HCT116 (cell line): ENCODE results near the gene EVL. TPM values are rescaled to one million over a fixed set of nuclear protein-coding genes. Genes with fewer than 3 reads are reported as not detected.

Source experiments
- ATAC-seq: fragments of 200-7000 bp; cut with Tn5 transposase; 2 replicates; pipeline ENCODE4 v1.9.1; 2020; ENCODE audit warnings: mild to moderate bottlenecking, moderate library complexity
- BruUV-seq: library from RNA; stranded (reverse); fragments of 400-500 nt; replicated peaks from 2 replicates; lab custom pipeline; 2021; lab: Mats Ljungman, UMichigan
- CTCF ChIA-PET: fragments of 300-600 bp; sonication (Branson Sonifier 250); formaldehyde crosslinking; loops from one replicate; lab custom pipeline; 2021; ENCODE audit warnings: antibody characterized with exemption; lab: Charles Lee
- POLR2A ChIA-PET: fragments of 300-600, 350-600 bp; sonication (Branson Sonifier 250); formaldehyde crosslinking; loops from one replicate; lab custom pipeline; 2021; ENCODE audit warnings: antibody characterized with exemption; lab: Charles Lee
- RAD21 ChIA-PET, 2 experiments: fragments of 300-600 bp; sonication (Branson Sonifier 250); formaldehyde crosslinking; loops; one replicate each; lab custom pipeline; 2023; ENCODE audit warnings: low total read pairs in 2 of 2; ENCODE audit not compliant: uncharacterized antibody in 2 of 2, unreplicated experiment in 2 of 2, low non-redundant PET in 1 of 2; lab: Charles Lee
- DNase-seq: peaks from one replicate; pipeline ENCODE4 v3.0.0-alpha.2; 2010; ENCODE audit warnings: low read depth, low spot score
- H2AFZ ChIP-seq: fragments of 200-600 bp; shearing (Covaris generic), sonication (generic); 2 replicates; pipeline ENCODE4 v1.6.1; 2017; ENCODE audit warnings: low read depth, mixed run types, mixed read lengths, antibody characterized with exemption, low read length; ENCODE audit not compliant: poor library complexity, severe bottlenecking
- H3K27ac ChIP-seq: 2 replicates; pipeline ENCODE4 v1.5.1; 2012; ENCODE audit warnings: low read depth, low read length
- H3K27me3 ChIP-seq: fragments of 200-600 bp; sonication (generic); 2 replicates; pipeline ENCODE4 v1.6.1; 2016; ENCODE audit warnings: mixed run types, low read length, mixed read lengths; ENCODE audit not compliant: insufficient read depth
- H3K36me3 ChIP-seq, 2 experiments: fragments of 200-500 bp in 1 of 2; fragments of 200-600 bp in 1 of 2; sonication (Bioruptor generic) in 1 of 2; sonication (generic) in 1 of 2; 2 replicates each; pipeline versions ENCODE4 v1.5.1 to v1.6.1; 2014 to 2016; ENCODE audit warnings: low read length in 2 of 2, inconsistent platforms in 1 of 2, mixed read lengths in 1 of 2, mixed run types in 1 of 2; ENCODE audit not compliant: insufficient read depth in 2 of 2, control insufficient read depth in 1 of 2
- H3K4me1 ChIP-seq, 2 experiments: fragments of 200-600 bp in 1 of 2; sonication (generic) in 1 of 2; 2 replicates each; pipeline versions ENCODE4 v1.5.1 to v1.6.1; 2012 to 2017; ENCODE audit warnings: low read length in 2 of 2, inconsistent platforms in 1 of 2, mild to moderate bottlenecking in 1 of 2, mixed read lengths in 1 of 2, mixed run types in 1 of 2, moderate library complexity in 1 of 2; ENCODE audit not compliant: insufficient read depth in 2 of 2, control insufficient read depth in 1 of 2
- H3K4me2 ChIP-seq: fragments of 200-600 bp; sonication (generic); 2 replicates; pipeline ENCODE4 v1.6.1; 2017; ENCODE audit warnings: mixed run types, low read length, mixed read lengths
- H3K4me3 ChIP-seq, 2 experiments: fragments of 200-600 bp in 1 of 2; sonication (generic) in 1 of 2; replicated peaks in 1 of 2; 2 replicates each; pipeline ENCODE4 v1.5.1; 2011 to 2016; ENCODE audit warnings: low read length in 2 of 2, control low read depth in 1 of 2, low read depth in 1 of 2, mild to moderate bottlenecking in 1 of 2, mixed read lengths in 1 of 2, mixed run types in 1 of 2
- H3K79me2 ChIP-seq: fragments of 200-600 bp; sonication (generic); 2 replicates; pipeline ENCODE4 v1.6.1; 2017; ENCODE audit warnings: mild to moderate bottlenecking, mixed run types, low read length, moderate library complexity, mixed read lengths; ENCODE audit not compliant: insufficient read depth
- H3K9ac ChIP-seq: fragments of 200-600 bp; sonication (generic); 2 replicates; pipeline ENCODE4 v1.6.1; 2016; ENCODE audit warnings: low read length, mixed read lengths
- H3K9me2 ChIP-seq: fragments of 200-600 bp; sonication (generic), shearing (Covaris generic); 2 replicates; pipeline ENCODE4 v1.6.1; 2017; ENCODE audit warnings: mixed run types, mild to moderate bottlenecking, moderate library complexity; ENCODE audit not compliant: insufficient read depth
- H3K9me3 ChIP-seq, 2 experiments: fragments of 200-500 bp in 1 of 2; fragments of 200-600 bp in 1 of 2; sonication (Bioruptor generic) in 1 of 2; sonication (generic) in 1 of 2; 2 replicates each; pipeline ENCODE4 v1.6.1; 2014 to 2017; ENCODE audit warnings: low read length in 2 of 2, mixed read lengths in 2 of 2, inconsistent platforms in 1 of 2, low read depth in 1 of 2, mild to moderate bottlenecking in 1 of 2, mixed run types in 1 of 2, moderate library complexity in 1 of 2; ENCODE audit not compliant: control insufficient read depth in 1 of 2, insufficient read depth in 1 of 2
- H4K20me1 ChIP-seq: fragments of 200-600 bp; sonication (generic), shearing (Covaris generic); 2 replicates; pipeline ENCODE4 v1.6.1; 2017; ENCODE audit warnings: mixed run types, mild to moderate bottlenecking, moderate library complexity; ENCODE audit not compliant: insufficient read depth
- ATF3 ChIP-seq: IDR thresholded peaks from 2 replicates; pipeline ENCODE4 v1.6.1; 2012
- CEBPB ChIP-seq: IDR thresholded peaks from 2 replicates; pipeline ENCODE4 v1.6.1; 2012; ENCODE audit warnings: low read depth
- EGR1 ChIP-seq: IDR thresholded peaks from 2 replicates; pipeline ENCODE4 v1.6.1; 2012; ENCODE audit warnings: low read depth
- ELF1 ChIP-seq: IDR thresholded peaks from 2 replicates; pipeline ENCODE4 v1.6.1; 2012; ENCODE audit warnings: low read depth, borderline replicate concordance
- EZH2 ChIP-seq: fragments of 200-600 bp; sonication (generic); IDR thresholded peaks from 2 replicates; pipeline ENCODE4 v1.6.1; 2017; ENCODE audit warnings: antibody characterized with exemption, mixed run types
- FOSL1 ChIP-seq: IDR thresholded peaks from 2 replicates; pipeline ENCODE4 v1.6.1; 2012; ENCODE audit warnings: low read depth
- JUND ChIP-seq: IDR thresholded peaks from 2 replicates; pipeline ENCODE4 v1.6.1; 2012
- MAX ChIP-seq: IDR thresholded peaks from 2 replicates; pipeline ENCODE4 v1.6.1; 2012
- POLR2A ChIP-seq: IDR thresholded peaks from 2 replicates; pipeline ENCODE4 v1.7.0; 2011; ENCODE audit warnings: borderline replicate concordance; ENCODE audit not compliant: insufficient read depth, insufficient read length; ENCODE audit errors: extremely low read depth
- POLR2AphosphoS5 ChIP-seq: IDR thresholded peaks from 2 replicates; pipeline ENCODE4 v1.6.1; 2011; ENCODE audit warnings: mild to moderate bottlenecking, low read depth, low read length, moderate library complexity
- SIN3A ChIP-seq: IDR thresholded peaks from 2 replicates; pipeline ENCODE4 v1.6.1; 2012; ENCODE audit warnings: low read depth
- SP1 ChIP-seq: IDR thresholded peaks from 2 replicates; pipeline ENCODE4 v1.6.1; 2012; ENCODE audit warnings: low read depth
- SRF ChIP-seq: IDR thresholded peaks from 2 replicates; pipeline ENCODE4 v1.6.1; 2012; ENCODE audit warnings: low read depth
- TCF7L2 ChIP-seq: IDR thresholded peaks from 2 replicates; pipeline ENCODE4 v1.7.0; 2011; ENCODE audit warnings: borderline replicate concordance, inconsistent platforms; ENCODE audit not compliant: insufficient read depth, insufficient read length; ENCODE audit errors: extremely low read depth
- YY1 ChIP-seq: IDR thresholded peaks from 2 replicates; pipeline ENCODE4 v1.6.1; 2011; ENCODE audit warnings: low read length, low read depth, moderate library complexity, mild to moderate bottlenecking; ENCODE audit not compliant: insufficient replicate concordance; ENCODE audit errors: extremely low read depth
- ZFX ChIP-seq: fragments of 450-650 bp; IDR thresholded peaks from 2 replicates; pipeline ENCODE4 v1.6.1; 2017
- ZNF274 ChIP-seq: fragments of 200-500 bp; sonication (Bioruptor generic); IDR thresholded peaks from 2 replicates; pipeline ENCODE4 v1.6.1; 2014; ENCODE audit warnings: mild to moderate bottlenecking, low read depth, low read length, inconsistent platforms
- intact Hi-C: fragments of 100-400 bp; cut with micrococcal nuclease; formaldehyde crosslinking; loops from 2 replicates; pipeline ENCODE4 v1.10.0; 2022
- total RNA-seq: library from RNA; stranded (reverse); gene quantifications from one replicate; pipeline ENCODE4 v1.2.1, GENCODE V29; 2021; ENCODE audit not compliant: unreplicated experiment
- TF ChIP-seq, protein P1 (sequence below): IDR thresholded peaks from 2 replicates; pipeline ENCODE4 v1.6.1; 2011; ENCODE audit warnings: mild to moderate bottlenecking, low read length, moderate library complexity; ENCODE audit not compliant: insufficient replicate concordance; ENCODE audit errors: extremely low read depth
- TF ChIP-seq, protein P2 (sequence below): IDR thresholded peaks from 2 replicates; pipeline ENCODE4 v1.6.1; 2012; ENCODE audit warnings: low read depth

The EVL gene
- total RNA-seq, 1 experiment from 2014 or later, result 19.9 TPM

DNA sequence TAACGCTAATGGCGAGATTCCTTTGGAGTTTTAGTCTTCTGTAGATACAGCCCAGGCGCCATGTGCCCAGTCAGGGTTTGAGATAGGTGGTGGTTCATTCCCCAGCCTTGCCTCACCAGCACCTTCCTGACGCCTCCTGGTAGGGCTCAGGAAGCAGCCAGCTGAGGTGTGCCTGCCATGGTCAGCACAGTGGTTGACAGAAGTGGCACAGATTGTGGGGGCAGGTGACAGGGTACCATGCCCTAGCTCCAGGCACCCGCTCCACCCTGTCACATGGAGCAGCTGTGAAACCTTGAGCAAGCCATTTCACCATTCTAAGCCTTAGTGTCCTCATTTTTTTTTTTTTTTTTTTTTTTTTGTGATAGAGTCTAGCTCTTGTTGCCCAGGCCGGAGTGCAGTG, 45.6 kb downstream of the EVL start:
- intact Hi-C loops, result no loop called here
- Histone ChIP-seq H3K9ac (no peak overlapping the region), H3K4me1 (peaks cover 0 to 13% of the 10 kb centered on the region in 2 experiments; a peak in 1 of 4 replicates), H3K4me2 (no peak overlapping the region), H3K27me3 (no peaks in the 10 kb centered on the region), H3K79me2 (no peaks in the 10 kb centered on the region), H2AFZ (no peak overlapping the region), H3K36me3 (no peaks in the 10 kb centered on the region), H3K27ac (no peak overlapping the region), H3K4me3 (no peak overlapping the region), H4K20me1 (no peaks in the 10 kb centered on the region), H3K9me3 (no peaks in the 10 kb centered on the region), H3K9me2 (no peaks in the 10 kb centered on the region)
- RAD21 ChIA-PET, result no interaction called here
- TF ChIP-seq ZNF274, result no peak
- TF ChIP-seq, protein P1, sequence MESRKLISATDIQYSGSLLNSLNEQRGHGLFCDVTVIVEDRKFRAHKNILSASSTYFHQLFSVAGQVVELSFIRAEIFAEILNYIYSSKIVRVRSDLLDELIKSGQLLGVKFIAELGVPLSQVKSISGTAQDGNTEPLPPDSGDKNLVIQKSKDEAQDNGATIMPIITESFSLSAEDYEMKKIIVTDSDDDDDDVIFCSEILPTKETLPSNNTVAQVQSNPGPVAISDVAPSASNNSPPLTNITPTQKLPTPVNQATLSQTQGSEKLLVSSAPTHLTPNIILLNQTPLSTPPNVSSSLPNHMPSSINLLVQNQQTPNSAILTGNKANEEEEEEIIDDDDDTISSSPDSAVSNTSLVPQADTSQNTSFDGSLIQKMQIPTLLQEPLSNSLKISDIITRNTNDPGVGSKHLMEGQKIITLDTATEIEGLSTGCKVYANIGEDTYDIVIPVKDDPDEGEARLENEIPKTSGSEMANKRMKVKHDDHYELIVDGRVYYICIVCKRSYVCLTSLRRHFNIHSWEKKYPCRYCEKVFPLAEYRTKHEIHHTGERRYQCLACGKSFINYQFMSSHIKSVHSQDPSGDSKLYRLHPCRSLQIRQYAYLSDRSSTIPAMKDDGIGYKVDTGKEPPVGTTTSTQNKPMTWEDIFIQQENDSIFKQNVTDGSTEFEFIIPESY, result no peak
- no peak for TF ChIP-seq SP1
- TF ChIP-seq ZFX, result no peak
- no peak for TF ChIP-seq FOSL1
- no peak for TF ChIP-seq ATF3
- no peak for TF ChIP-seq POLR2AphosphoS5
- no peak for TF ChIP-seq SIN3A
- TF ChIP-seq MAX, result no peak
- TF ChIP-seq JUND, result no peak
- TF ChIP-seq, protein P2, sequence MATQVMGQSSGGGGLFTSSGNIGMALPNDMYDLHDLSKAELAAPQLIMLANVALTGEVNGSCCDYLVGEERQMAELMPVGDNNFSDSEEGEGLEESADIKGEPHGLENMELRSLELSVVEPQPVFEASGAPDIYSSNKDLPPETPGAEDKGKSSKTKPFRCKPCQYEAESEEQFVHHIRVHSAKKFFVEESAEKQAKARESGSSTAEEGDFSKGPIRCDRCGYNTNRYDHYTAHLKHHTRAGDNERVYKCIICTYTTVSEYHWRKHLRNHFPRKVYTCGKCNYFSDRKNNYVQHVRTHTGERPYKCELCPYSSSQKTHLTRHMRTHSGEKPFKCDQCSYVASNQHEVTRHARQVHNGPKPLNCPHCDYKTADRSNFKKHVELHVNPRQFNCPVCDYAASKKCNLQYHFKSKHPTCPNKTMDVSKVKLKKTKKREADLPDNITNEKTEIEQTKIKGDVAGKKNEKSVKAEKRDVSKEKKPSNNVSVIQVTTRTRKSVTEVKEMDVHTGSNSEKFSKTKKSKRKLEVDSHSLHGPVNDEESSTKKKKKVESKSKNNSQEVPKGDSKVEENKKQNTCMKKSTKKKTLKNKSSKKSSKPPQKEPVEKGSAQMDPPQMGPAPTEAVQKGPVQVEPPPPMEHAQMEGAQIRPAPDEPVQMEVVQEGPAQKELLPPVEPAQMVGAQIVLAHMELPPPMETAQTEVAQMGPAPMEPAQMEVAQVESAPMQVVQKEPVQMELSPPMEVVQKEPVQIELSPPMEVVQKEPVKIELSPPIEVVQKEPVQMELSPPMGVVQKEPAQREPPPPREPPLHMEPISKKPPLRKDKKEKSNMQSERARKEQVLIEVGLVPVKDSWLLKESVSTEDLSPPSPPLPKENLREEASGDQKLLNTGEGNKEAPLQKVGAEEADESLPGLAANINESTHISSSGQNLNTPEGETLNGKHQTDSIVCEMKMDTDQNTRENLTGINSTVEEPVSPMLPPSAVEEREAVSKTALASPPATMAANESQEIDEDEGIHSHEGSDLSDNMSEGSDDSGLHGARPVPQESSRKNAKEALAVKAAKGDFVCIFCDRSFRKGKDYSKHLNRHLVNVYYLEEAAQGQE, result no peak
- TF ChIP-seq CEBPB, result no peak
- TF ChIP-seq YY1, result no peak
- no peak for TF ChIP-seq SRF
- TF ChIP-seq EGR1, result no peak
- no peak for TF ChIP-seq ELF1
- TF ChIP-seq POLR2A, result no peak
- TF ChIP-seq EZH2, result no peak
- no peak for TF ChIP-seq TCF7L2
- POLR2A ChIA-PET, result no interaction called here
- ATAC-seq (no peak), DNase-seq (no peak)
- CTCF ChIA-PET, result no interaction called here
- no TSS peak for BruUV-seq
